BLaER1 treated with 17β-estradiol and CSF1 and Interleukin-3, amounts not matched to agents 10 nM and 100 nM (cell line): ENCODE measurements around the gene GBA2.

Experiments used
- H3K27ac ChIP-seq, 11 experiments: shearing (Covaris generic); formaldehyde crosslinking; 2 replicates each; pipeline ENCODE4 v1.8.1; 2022
- H3K27me3 ChIP-seq, 11 experiments: shearing (Covaris generic); formaldehyde crosslinking; 2 replicates each; pipeline ENCODE4 v1.8.1; 2022
- H3K36me3 ChIP-seq, 11 experiments: shearing (Covaris generic); formaldehyde crosslinking; 2 replicates each; pipeline ENCODE4 v1.8.1; 2022
- H3K4me1 ChIP-seq, 10 experiments: shearing (Covaris generic); formaldehyde crosslinking; 2 replicates each; pipeline ENCODE4 v1.8.1; 2022
- H3K4me2 ChIP-seq, 11 experiments: shearing (Covaris generic); formaldehyde crosslinking; 2 replicates each; pipeline ENCODE4 v1.8.1; 2022
- H3K4me3 ChIP-seq, 10 experiments: shearing (Covaris generic); formaldehyde crosslinking; 2 replicates each; pipeline ENCODE4 v1.8.1; 2022
- H3K9ac ChIP-seq, 11 experiments: shearing (Covaris generic); formaldehyde crosslinking; 2 replicates each; pipeline ENCODE4 v1.8.1; 2022
- H3K9me3 ChIP-seq, 11 experiments: shearing (Covaris generic); formaldehyde crosslinking; replicated peaks in 1 of 11; 2 replicates each; pipeline ENCODE4 v1.8.1; 2022
- H4K20me1 ChIP-seq, 11 experiments: shearing (Covaris generic); formaldehyde crosslinking; 2 replicates each; pipeline ENCODE4 v1.8.1; 2022
- Cebpa-rat ChIP-seq, 11 experiments: shearing (Covaris generic); IDR thresholded peaks; 2 replicates each; pipeline ENCODE4 v1.8.1; 2022

The GBA2 gene

GRCh38 chr9:35750256-35750531 is 1.2 kb upstream of the GBA2 start:
- H4K20me1 ChIP-seq = peaks cover 0 to 35% (median 31%) of the 10 kb centered on the region in 11 experiments; a peak in 15 of 22 replicates
- H3K4me2 ChIP-seq = peak overlapping the region; percentile 78 to 100 (median 96)
- no peaks in the 10 kb centered on the region for H3K27me3 ChIP-seq
- H3K27ac ChIP-seq = peak overlapping the region in 6 of 11 experiments; percentile 79 to 90 (median 83); a peak in 9 of 22 replicates
- H3K36me3 ChIP-seq = peaks cover 16 to 63% (median 38%) of the 10 kb centered on the region in 11 experiments; a peak in 20 of 22 replicates
- H3K9ac ChIP-seq = peak overlapping the region in 9 of 11 experiments; percentile 77 to 89 (median 85); a peak in 14 of 22 replicates
- no peaks in the 10 kb centered on the region for H3K9me3 ChIP-seq
- peaks cover 37 to 58% (median 49%) of the 10 kb centered on the region in 10 experiments for H3K4me1 ChIP-seq
- peak overlapping the region in 8 of 10 experiments; percentile 81 to 97 (median 88); a peak in 14 of 20 replicates for H3K4me3 ChIP-seq
- no peak for TF ChIP-seq Cebpa-rat (IDR thresholded peaks at IDR 0.05)

- TF ChIP-seq Cebpa-rat (IDR thresholded peaks at IDR 0.05) = no peak
- Histone ChIP-seq H3K36me3 (peaks cover 17 to 64% (median 42%) of the 10 kb centered on the region in 11 experiments), H3K27me3 (no peaks in the 10 kb centered on the region), H3K9me3 (no peaks in the 10 kb centered on the region), H3K4me3 (peak overlapping the region; percentile 81 to 97 (median 88)), H4K20me1 (peaks cover 0 to 41% (median 32%) of the 10 kb centered on the region in 11 experiments; a peak in 15 of 22 replicates), H3K27ac (peak overlapping the region; percentile 79 to 90 (median 81)), H3K4me1 (peaks cover 43 to 56% (median 47%) of the 10 kb centered on the region in 10 experiments), H3K9ac (peak overlapping the region; percentile 77 to 89 (median 85)), H3K4me2 (peak overlapping the region; percentile 78 to 100 (median 96))
Observed at GRCh38 chr9:35749515-35750255, 657 bp upstream of the GBA2 start.

GRCh38 chr9:35748242-35748857 is 678 bp downstream of the GBA2 start:
- Histone ChIP-seq H3K4me1 (peaks cover 53 to 64% (median 56%) of the 10 kb centered on the region in 10 experiments), H3K9me3 (no peaks in the 10 kb centered on the region), H3K4me2 (peak overlapping the region; percentile 78 to 100 (median 96)), H3K4me3 (peak overlapping the region; percentile 81 to 97 (median 88)), H4K20me1 (peaks cover 0 to 53% (median 34%) of the 10 kb centered on the region in 11 experiments; a peak in 15 of 22 replicates), H3K27ac (peak overlapping the region; percentile 79 to 90 (median 81)), H3K9ac (peak overlapping the region; percentile 77 to 89 (median 85)), H3K36me3 (peaks cover 25 to 61% (median 42%) of the 10 kb centered on the region in 11 experiments), H3K27me3 (no peaks in the 10 kb centered on the region)
- TF ChIP-seq Cebpa-rat (IDR thresholded peaks at IDR 0.05) = no peak

- H3K9me3 ChIP-seq = no peaks in the 10 kb centered on the region
Observed at GRCh38 chr9:35746583-35746982, 2.4 kb downstream of the GBA2 start.

GRCh38 chr9:35745569-35745968 is 3.5 kb downstream of the GBA2 start:
- H3K4me3 ChIP-seq = peak overlapping the region in 3 of 10 experiments; percentile 81 to 97 (median 91); a peak in 5 of 20 replicates
- H3K27me3 ChIP-seq = no peaks in the 10 kb centered on the region
- TF ChIP-seq Cebpa-rat (IDR thresholded peaks at IDR 0.05) = no peak
- peaks cover 68 to 87% (median 76%) of the 10 kb centered on the region in 10 experiments for H3K4me1 ChIP-seq
- peak overlapping the region; percentile 78 to 100 (median 96) for H3K4me2 ChIP-seq
- peak overlapping the region in 3 of 11 experiments; percentile 24 to 87 (median 56); a peak in 5 of 22 replicates for H3K9ac ChIP-seq
- H3K9me3 ChIP-seq = no peaks in the 10 kb centered on the region
- H4K20me1 ChIP-seq = peaks cover 0 to 81% (median 47%) of the 10 kb centered on the region in 11 experiments; a peak in 16 of 22 replicates
- no peak overlapping the region for H3K27ac ChIP-seq
- H3K36me3 ChIP-seq = peaks cover 28 to 60% (median 40%) of the 10 kb centered on the region in 11 experiments

More at GRCh38 chr9:35746583-35746982, 2.4 kb downstream of the GBA2 start:
- Histone ChIP-seq H3K4me1 (peaks cover 65 to 82% (median 73%) of the 10 kb centered on the region in 10 experiments), H3K9ac (peak overlapping the region in 5 of 11 experiments; percentile 84 to 88 (median 86); a peak in 7 of 22 replicates), H3K27me3 (no peaks in the 10 kb centered on the region), H3K36me3 (peaks cover 24 to 60% (median 38%) of the 10 kb centered on the region in 11 experiments; a peak in 21 of 22 replicates), H4K20me1 (peaks cover 0 to 71% (median 43%) of the 10 kb centered on the region in 11 experiments; a peak in 16 of 22 replicates), H3K27ac (no peak overlapping the region), H3K4me3 (peak overlapping the region; percentile 81 to 97 (median 88); a peak in 18 of 20 replicates), H3K4me2 (peak overlapping the region; percentile 78 to 100 (median 96))
- TF ChIP-seq Cebpa-rat (IDR thresholded peaks at IDR 0.05) = no peak

- Histone ChIP-seq H3K36me3 (peaks cover 44 to 73% (median 56%) of the 10 kb centered on the region in 11 experiments), H3K4me2 (peak overlapping the region in 10 of 11 experiments; percentile 0 to 100 (median 42); a peak in 16 of 22 replicates), H3K4me1 (peaks cover 54 to 74% (median 64%) of the 10 kb centered on the region in 10 experiments), H3K27ac (peak overlapping the region in 1 of 11 experiments; percentile 6; a peak in 2 of 22 replicates), H3K27me3 (no peaks in the 10 kb centered on the region), H3K9me3 (no peaks in the 10 kb centered on the region), H3K4me3 (no peak overlapping the region), H3K9ac (no peak overlapping the region), H4K20me1 (peaks cover 0 to 97% (median 47%) of the 10 kb centered on the region in 11 experiments; a peak in 16 of 22 replicates)
- TF ChIP-seq Cebpa-rat (IDR thresholded peaks at IDR 0.05) = no peak
Observed at GRCh38 chr9:35743880-35744518, 5.0 kb downstream of the GBA2 start.

- peaks cover 51 to 74% (median 64%) of the 10 kb centered on the region in 10 experiments for H3K4me1 ChIP-seq
- H3K4me2 ChIP-seq = peak overlapping the region in 10 of 11 experiments; percentile 0 to 100 (median 42); a peak in 15 of 22 replicates
- H3K4me3 ChIP-seq = no peak overlapping the region
- TF ChIP-seq Cebpa-rat (IDR thresholded peaks at IDR 0.05) = no peak
- H4K20me1 ChIP-seq = peaks cover 0 to 100% (median 45%) of the 10 kb centered on the region in 11 experiments; a peak in 16 of 22 replicates
- no peaks in the 10 kb centered on the region for H3K9me3 ChIP-seq
- H3K27ac ChIP-seq = peak overlapping the region in 1 of 11 experiments; percentile 6; a peak in 1 of 22 replicates
- H3K9ac ChIP-seq = no peak overlapping the region
- peaks cover 49 to 79% (median 62%) of the 10 kb centered on the region in 11 experiments for H3K36me3 ChIP-seq
- no peaks in the 10 kb centered on the region for H3K27me3 ChIP-seq
Observed at GRCh38 chr9:35743452-35743851, 5.6 kb downstream of the GBA2 start.

GRCh38 chr9:35741740-35742139 is 7.3 kb downstream of the GBA2 start:
- H3K4me2 ChIP-seq = peak overlapping the region in 10 of 11 experiments; percentile 8 to 57 (median 43); a peak in 17 of 22 replicates
- H3K27ac ChIP-seq = no peak overlapping the region
- TF ChIP-seq Cebpa-rat (IDR thresholded peaks at IDR 0.05) = no peak
- no peak overlapping the region for H3K4me3 ChIP-seq
- H4K20me1 ChIP-seq = peaks cover 0 to 100% (median 43%) of the 10 kb centered on the region in 11 experiments; a peak in 17 of 22 replicates
- peaks cover 46 to 61% (median 54%) of the 10 kb centered on the region in 10 experiments for H3K4me1 ChIP-seq
- peak overlapping the region in 1 of 11 experiments; percentile 18; a peak in 1 of 22 replicates for H3K9ac ChIP-seq
- peaks cover 66 to 95% (median 79%) of the 10 kb centered on the region in 11 experiments for H3K36me3 ChIP-seq
- H3K9me3 ChIP-seq = no peaks in the 10 kb centered on the region
- H3K27me3 ChIP-seq = no peaks in the 10 kb centered on the region
